Peyer's patch (tissue), 4 donors: ENCODE results near the gene CACNA2D1. TPM values are rescaled to one million over a fixed set of nuclear protein-coding genes. Genes with fewer than 3 reads are reported as not detected.

Source experiments
- DNase-seq, 3 donors: peaks; one replicate each; pipeline ENCODE4 v3.0.0-alpha.2; 2017 to 2019
- H3K27ac ChIP-seq, 4 donors: fragments of 200-600 bp; sonication (generic); one replicate each; pipeline ENCODE4 v1.5.1; 2016 to 2019
- H3K27me3 ChIP-seq, 2 donors: fragments of 200-600 bp; sonication (generic); one replicate each; pipeline ENCODE4 v1.5.1; 2019
- H3K36me3 ChIP-seq, 3 donors: fragments of 200-600 bp; sonication (generic); one replicate each; pipeline ENCODE4 v1.5.1; 2016 to 2019
- H3K4me1 ChIP-seq, 4 donors: fragments of 200-600 bp; sonication (generic); one replicate each; pipeline ENCODE4 v1.5.1; 2016 to 2019
- H3K4me3 ChIP-seq, 4 donors: fragments of 200-600 bp; sonication (generic); 1 replicate in 3 of 4; 2 replicates in 1 of 4; pipeline ENCODE4 v1.5.1; 2016 to 2019; ENCODE audit warnings: mild to moderate bottlenecking in 1 of 4
- H3K9me3 ChIP-seq, 4 donors: fragments of 200-600 bp; sonication (generic); one replicate each; pipeline ENCODE4 v1.5.1; 2016 to 2019; ENCODE audit warnings: mild to moderate bottlenecking in 1 of 4
- CTCF ChIP-seq, 6 experiments: fragments of 450-650 bp in 4 of 6; fragments of 200-600 bp in 2 of 6; sonication (generic) in 1 of 6; IDR thresholded peaks; one replicate each; pipeline ENCODE4 v1.5.1; 2017 to 2019; ENCODE audit warnings: antibody characterized with exemption in 6 of 6, mild to moderate bottlenecking in 3 of 6, moderate library complexity in 1 of 6
- POLR2A ChIP-seq, 2 donors: fragments of 450-650 bp; IDR thresholded peaks; one replicate each; pipeline ENCODE4 v1.5.1; 2017; ENCODE audit warnings: antibody characterized with exemption in 2 of 2, mild to moderate bottlenecking in 2 of 2, moderate library complexity in 2 of 2
- total RNA-seq, 4 donors: library from RNA; depleted of rRNA; stranded (reverse); fragments of >200 nt; gene quantifications; one replicate each; pipeline ENCODE4 v1.1.0, GENCODE V29; 2016

Gene CACNA2D1
- total RNA-seq, 4 donors from 2014 or later, result 5.5 to 85.0 (median 11.5) TPM

- no peaks in the 10 kb centered on the region for H3K4me1 ChIP-seq
- no peak overlapping the region for H3K4me3 ChIP-seq
- no peak for DNase-seq
- H3K36me3 ChIP-seq, result no peaks in the 10 kb centered on the region
- TF ChIP-seq POLR2A (IDR thresholded peaks at IDR 0.05), result no peak
- no peak for TF ChIP-seq CTCF (IDR thresholded peaks at IDR 0.05)
- no peaks in the 10 kb centered on the region for H3K27me3 ChIP-seq
- no peak overlapping the region for H3K27ac ChIP-seq
- no peaks in the 10 kb centered on the region for H3K9me3 ChIP-seq
These were observed 238.9 kb downstream of the CACNA2D1 start for GRCh38 chr7:82204694-82205093.

GRCh38 chr7:82202965-82203364, 240.6 kb downstream of the CACNA2D1 start:
- Histone ChIP-seq H3K27ac (no peak overlapping the region), H3K36me3 (no peaks in the 10 kb centered on the region), H3K27me3 (no peaks in the 10 kb centered on the region), H3K4me1 (no peaks in the 10 kb centered on the region), H3K9me3 (no peaks in the 10 kb centered on the region), H3K4me3 (no peak overlapping the region)
- DNase-seq, result no peak
- no peak for TF ChIP-seq CTCF (IDR thresholded peaks at IDR 0.05)
- no peak for TF ChIP-seq POLR2A (IDR thresholded peaks at IDR 0.05)

- H3K4me3 ChIP-seq, result no peak overlapping the region
These were observed 241.5 kb downstream of the CACNA2D1 start for GRCh38 chr7:82202107-82202506.

GRCh38 chr7:82200601-82201000, 243.0 kb downstream of the CACNA2D1 start:
- Histone ChIP-seq H3K36me3 (no peaks in the 10 kb centered on the region), H3K4me1 (no peaks in the 10 kb centered on the region), H3K4me3 (no peak overlapping the region), H3K9me3 (no peaks in the 10 kb centered on the region), H3K27me3 (no peaks in the 10 kb centered on the region), H3K27ac (no peak overlapping the region)
- TF ChIP-seq CTCF (IDR thresholded peaks at IDR 0.05) (no peak), POLR2A (IDR thresholded peaks at IDR 0.05) (no peak)
- no peak for DNase-seq

More at GRCh38 chr7:82202107-82202506, 241.5 kb downstream of the CACNA2D1 start:
- Histone ChIP-seq H3K27ac (no peak overlapping the region), H3K36me3 (no peaks in the 10 kb centered on the region), H3K9me3 (no peaks in the 10 kb centered on the region), H3K4me1 (no peaks in the 10 kb centered on the region), H3K27me3 (no peaks in the 10 kb centered on the region)
- no peak for DNase-seq
- TF ChIP-seq POLR2A (IDR thresholded peaks at IDR 0.05), result no peak
- no peak for TF ChIP-seq CTCF (IDR thresholded peaks at IDR 0.05)

GRCh38 chr7:82194016-82194643, 249.4 kb downstream of the CACNA2D1 start:
- DNase-seq, result no peak
- Histone ChIP-seq H3K4me1 (no peaks in the 10 kb centered on the region), H3K27ac (no peak overlapping the region), H3K4me3 (no peak overlapping the region), H3K27me3 (no peaks in the 10 kb centered on the region), H3K9me3 (no peaks in the 10 kb centered on the region), H3K36me3 (no peaks in the 10 kb centered on the region)
- TF ChIP-seq CTCF (IDR thresholded peaks at IDR 0.05) (no peak), POLR2A (IDR thresholded peaks at IDR 0.05) (no peak)

GRCh38 chr7:82188636-82189035, 254.9 kb downstream of the CACNA2D1 start:
- TF ChIP-seq POLR2A (IDR thresholded peaks at IDR 0.05) (no peak), CTCF (IDR thresholded peaks at IDR 0.05) (no peak)

More at GRCh38 chr7:82188636-82189035, 254.9 kb downstream of the CACNA2D1 start:
- no peak for DNase-seq
- H3K27ac ChIP-seq, result no peak overlapping the region
- no peaks in the 10 kb centered on the region for H3K27me3 ChIP-seq
- no peaks in the 10 kb centered on the region for H3K36me3 ChIP-seq
- no peaks in the 10 kb centered on the region for H3K4me1 ChIP-seq
- no peak overlapping the region for H3K4me3 ChIP-seq
- no peaks in the 10 kb centered on the region for H3K9me3 ChIP-seq
